NCI-H146 treated with DMSO at 0.1 percent for 48 hours (cell line): Measurements from ENCODE around the gene REM2.
A peak's percentile ranks its signal among the peaks of the same experiment; 100 is the strongest.
"Not testable (repeated sequence)": the region's sequence is repeated elsewhere in the genome, so short reads cannot be mapped to it uniquely, and the experiment has no call there.

Source experiments
- DNase-seq: peaks from one replicate; lab custom pipeline; 2025; ENCODE audit not compliant: unreplicated experiment; lab: John Stamatoyannopoulos, UW

Gene REM2

GRCh38 chr14:22848351-22849164 is 34.5 kb upstream of the REM2 start:
- DNase-seq, result no peak

- no peak for DNase-seq
Measured at GRCh38 chr14:22849212-22849819, 33.7 kb upstream of the REM2 start.

- DNase-seq, result no peak
Measured at GRCh38 chr14:22850944-22851764, 31.9 kb upstream of the REM2 start.

- not testable (repeated sequence) for DNase-seq
Measured at GRCh38 chr14:22852178-22852577, 30.8 kb upstream of the REM2 start.

- no peak for DNase-seq
Measured at GRCh38 chr14:22852599-22852939, 30.5 kb upstream of the REM2 start.

GRCh38 chr14:22852940-22853767 is 29.9 kb upstream of the REM2 start:
- DNase-seq, result peak; percentile 39

- not testable (repeated sequence) for DNase-seq
Measured at GRCh38 chr14:22854296-22854695, 28.7 kb upstream of the REM2 start.

- DNase-seq, result no peak
Measured at GRCh38 chr14:22854963-22855724, 27.9 kb upstream of the REM2 start.

GRCh38 chr14:22856428-22856827 is 26.6 kb upstream of the REM2 start:
- DNase-seq, result no peak

- DNase-seq, result not testable (repeated sequence)
Measured at GRCh38 chr14:22860377-22860776, 22.6 kb upstream of the REM2 start.

- DNase-seq, result no peak
Measured at GRCh38 chr14:22861651-22862050, 21.4 kb upstream of the REM2 start.

- DNase-seq, result no peak
Measured at GRCh38 chr14:22864979-22865378, 18.0 kb upstream of the REM2 start.

- DNase-seq, result peak; percentile 23
Measured at GRCh38 chr14:22865424-22866405, 17.3 kb upstream of the REM2 start.

GRCh38 chr14:22866874-22867273 is 16.1 kb upstream of the REM2 start:
- no peak for DNase-seq

GRCh38 chr14:22870811-22871223 is 12.2 kb upstream of the REM2 start:
- DNase-seq, result no peak

GRCh38 chr14:22871224-22872032 is 11.6 kb upstream of the REM2 start, which contains the start of gene LRP10:
Gene LRP10 (plus strand): TSS chr14:22871740. CDS start chr14:22872304, 564 bp downstream.
- DNase-seq, result peak; percentile 74

GRCh38 chr14:22872033-22872832 is 10.8 kb upstream of the REM2 start:
- DNase-seq, result peak; percentile 60
